Measurements from ENCODE around the gene TET2.

- TF ChIP-seq, protein P1, sequence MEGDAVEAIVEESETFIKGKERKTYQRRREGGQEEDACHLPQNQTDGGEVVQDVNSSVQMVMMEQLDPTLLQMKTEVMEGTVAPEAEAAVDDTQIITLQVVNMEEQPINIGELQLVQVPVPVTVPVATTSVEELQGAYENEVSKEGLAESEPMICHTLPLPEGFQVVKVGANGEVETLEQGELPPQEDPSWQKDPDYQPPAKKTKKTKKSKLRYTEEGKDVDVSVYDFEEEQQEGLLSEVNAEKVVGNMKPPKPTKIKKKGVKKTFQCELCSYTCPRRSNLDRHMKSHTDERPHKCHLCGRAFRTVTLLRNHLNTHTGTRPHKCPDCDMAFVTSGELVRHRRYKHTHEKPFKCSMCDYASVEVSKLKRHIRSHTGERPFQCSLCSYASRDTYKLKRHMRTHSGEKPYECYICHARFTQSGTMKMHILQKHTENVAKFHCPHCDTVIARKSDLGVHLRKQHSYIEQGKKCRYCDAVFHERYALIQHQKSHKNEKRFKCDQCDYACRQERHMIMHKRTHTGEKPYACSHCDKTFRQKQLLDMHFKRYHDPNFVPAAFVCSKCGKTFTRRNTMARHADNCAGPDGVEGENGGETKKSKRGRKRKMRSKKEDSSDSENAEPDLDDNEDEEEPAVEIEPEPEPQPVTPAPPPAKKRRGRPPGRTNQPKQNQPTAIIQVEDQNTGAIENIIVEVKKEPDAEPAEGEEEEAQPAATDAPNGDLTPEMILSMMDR (conservative IDR thresholded peaks at IDR 0.05; ENCODE audit: low read depth, low read length), result no peak
- TF ChIP-seq EZH2 (IDR thresholded peaks at IDR 0.05; ENCODE audit: borderline replicate concordance, low read depth, low read length, poor library complexity, severe bottlenecking), result no peak
Measured at GRCh38 chr4:105170711-105171110, 24.0 kb downstream of the TET2 start.

All from A673 (cell line).